Activated T-cell treated with anti-CD3 and anti-CD28 coated beads for 24 hours (primary cell): ENCODE data around the gene JARID2.
"Not testable (repeated sequence)": the region's sequence is repeated elsewhere in the genome, so short reads cannot be mapped to it uniquely, and the experiment has no call there.

Experiments used
- DNase-seq: peaks from one replicate; pipeline ENCODE4 v3.0.0-alpha.2; 2020; ENCODE audit warnings: low read depth

Gene JARID2

GRCh38 chr6:15400572-15401004 is 154.7 kb downstream of the JARID2 start:
- DNase-seq = no peak

DNA sequence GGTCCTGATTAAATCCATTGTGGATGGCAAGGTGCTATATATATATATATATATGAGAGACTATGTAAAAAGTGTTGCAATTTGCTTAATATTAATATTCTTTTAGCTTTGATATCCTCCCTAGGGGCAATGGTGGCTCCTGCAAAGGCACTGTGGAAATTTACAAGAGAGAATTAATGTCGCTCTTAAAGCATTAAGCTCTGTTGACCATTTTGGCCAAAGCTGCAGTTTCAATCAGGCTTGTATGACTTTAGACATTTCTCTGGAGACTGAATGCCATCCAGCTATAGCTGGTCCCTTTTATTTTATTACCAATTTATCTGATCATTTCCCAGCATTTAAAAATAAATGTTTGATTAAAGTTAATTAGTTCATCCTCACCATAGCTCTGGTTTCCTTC is 155.3 kb downstream of the JARID2 start:
- no peak for DNase-seq

DNA sequence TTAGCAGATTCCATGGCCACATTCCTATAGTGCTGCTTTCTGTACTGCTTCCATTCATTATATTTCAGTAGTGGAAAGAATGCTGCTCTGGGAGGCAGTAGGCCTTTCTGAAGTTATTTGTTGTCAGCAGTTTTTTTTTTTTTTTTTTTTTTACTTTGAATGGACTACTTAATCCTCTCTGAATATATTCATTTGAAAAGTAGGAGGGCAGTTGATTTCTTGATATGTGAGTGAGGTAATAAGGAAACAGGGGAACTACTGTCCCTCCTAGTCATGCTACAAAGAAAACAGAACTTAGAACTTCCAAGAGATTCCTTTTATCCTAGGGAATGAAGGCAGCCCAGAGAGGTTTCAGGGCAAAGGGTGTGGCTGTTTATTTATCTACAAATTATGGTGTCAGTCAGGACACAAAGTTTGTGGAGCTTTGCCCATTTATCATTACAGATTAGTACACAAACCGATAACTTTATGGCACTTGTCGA is 155.9 kb downstream of the JARID2 start:
- DNase-seq = no peak

DNA sequence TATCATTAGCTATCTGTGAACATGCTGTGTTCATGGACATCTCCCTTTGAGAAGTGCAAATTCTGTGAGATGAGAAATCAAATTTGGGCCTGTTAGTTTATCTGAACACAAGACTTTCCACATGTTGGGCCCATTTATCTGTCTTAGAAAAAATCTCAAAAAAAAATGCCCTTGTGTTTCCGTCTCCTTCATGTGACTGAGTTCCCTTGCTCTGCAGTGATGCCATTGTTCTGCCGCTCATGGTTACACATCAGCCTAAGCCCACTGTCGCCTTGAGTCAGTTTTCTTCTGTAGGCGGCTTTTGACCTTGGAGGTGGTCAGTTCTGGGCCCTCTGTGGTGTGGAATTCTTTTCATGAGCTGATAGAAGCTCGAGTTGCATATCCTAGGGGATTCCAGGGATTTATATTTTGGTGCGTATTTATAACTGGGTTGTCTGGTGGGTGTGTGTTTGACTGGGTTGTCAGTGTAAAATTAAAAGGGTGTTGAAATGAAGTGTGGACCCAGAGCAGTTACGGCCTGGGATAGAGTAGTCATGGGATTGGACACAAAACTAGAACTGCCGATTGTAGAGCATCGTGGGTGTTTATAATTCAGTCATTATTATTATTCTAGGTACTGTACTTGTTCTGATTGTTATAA is 156.7 kb downstream of the JARID2 start:
- no peak for DNase-seq

DNA sequence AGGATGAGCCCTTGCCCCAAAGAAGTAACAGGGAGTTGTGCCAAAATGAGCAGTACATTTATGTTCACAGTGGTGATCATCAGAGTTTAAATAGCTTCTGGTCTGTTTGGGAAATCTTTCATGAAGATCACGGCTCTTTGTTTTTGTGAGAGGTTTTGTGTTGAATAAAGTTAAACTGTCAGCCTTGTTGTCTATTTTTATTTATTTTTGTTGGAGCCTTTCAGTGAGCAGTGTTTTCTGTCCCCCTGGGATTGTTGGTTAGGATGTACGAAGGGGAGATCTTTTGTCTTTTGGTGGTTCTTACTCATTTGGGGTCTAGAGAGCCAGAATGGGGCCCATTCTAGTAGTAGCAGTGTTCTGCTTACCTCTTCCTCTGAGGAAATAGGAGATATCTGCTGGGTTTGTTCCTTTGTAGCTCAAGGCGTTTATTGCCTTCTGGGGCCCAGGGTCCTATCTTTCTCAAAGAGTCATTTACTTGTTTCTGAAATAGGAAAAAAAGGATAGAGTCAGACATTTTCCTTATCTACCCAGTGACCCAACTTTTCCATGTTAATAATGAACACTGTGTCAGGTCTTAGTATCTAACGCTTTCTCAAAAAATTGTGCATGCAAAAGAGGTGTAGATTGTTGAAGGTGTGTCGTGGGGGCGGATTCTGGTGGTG is 157.4 kb downstream of the JARID2 start:
- DNase-seq = no peak

- DNase-seq = no peak
Observed at GRCh38 chr6:15404685-15404980, 158.8 kb downstream of the JARID2 start.

DNA sequence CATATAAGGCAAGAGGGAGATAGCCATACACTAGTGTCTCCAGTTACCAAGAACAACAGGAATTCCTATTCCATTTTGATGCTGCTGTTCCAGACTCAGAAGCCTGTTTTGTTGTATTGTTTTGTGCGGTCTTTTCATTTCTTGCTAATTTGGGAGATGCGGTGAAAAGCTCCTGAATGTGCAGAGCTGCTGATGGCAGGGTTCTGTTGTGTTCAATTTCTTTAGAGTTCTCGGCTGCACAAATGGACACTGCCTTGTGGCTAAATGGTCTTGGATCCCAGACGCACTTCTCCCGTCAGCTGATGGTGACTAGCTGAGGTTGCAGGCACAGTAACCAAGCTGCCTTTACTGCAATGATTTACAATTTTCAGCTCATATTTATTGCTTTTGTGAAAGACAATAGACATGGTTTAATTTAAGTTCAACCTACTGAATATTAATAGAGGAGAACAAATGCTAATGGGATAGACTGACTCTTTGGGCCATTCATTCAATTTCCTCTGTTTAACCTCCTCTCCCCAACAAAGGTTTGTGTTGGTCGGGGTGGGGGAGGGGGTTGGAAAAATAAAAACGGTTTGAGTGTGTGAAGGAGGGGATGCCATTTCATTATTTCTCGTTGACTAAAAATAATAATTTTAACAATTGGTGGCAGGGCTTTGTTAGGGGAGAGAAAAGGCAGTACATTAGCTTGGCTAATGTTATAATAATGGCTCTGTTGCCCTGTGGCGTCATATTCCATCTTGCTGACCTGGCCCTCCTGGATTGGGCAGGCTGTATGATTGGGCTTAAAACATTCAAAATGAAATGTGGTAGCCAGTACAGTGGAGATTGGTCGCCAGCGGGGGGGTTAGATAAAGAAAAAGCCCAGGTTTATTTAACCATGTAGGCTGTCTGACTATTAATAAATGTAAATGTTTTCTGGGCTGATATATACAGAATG is 159.5 kb downstream of the JARID2 start:
- DNase-seq = no peak

DNA sequence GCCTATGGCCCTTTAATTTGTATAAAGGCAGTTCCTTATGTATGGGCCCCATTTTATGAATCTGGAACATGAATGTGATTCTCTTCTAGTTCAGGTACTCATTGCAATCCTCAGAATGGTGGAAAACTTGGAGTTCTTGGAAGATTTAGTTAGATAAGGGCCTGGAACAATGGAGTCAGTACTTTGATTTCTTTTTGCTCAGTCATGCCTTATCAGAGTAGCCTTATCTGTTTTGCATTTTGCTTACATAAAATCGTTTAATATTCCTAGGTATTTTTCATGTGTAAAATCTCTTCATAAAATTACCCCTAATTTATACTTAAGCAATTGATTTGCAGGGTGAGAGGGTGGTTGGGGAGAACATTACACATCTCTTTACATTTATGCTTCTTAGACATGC is 160.6 kb downstream of the JARID2 start:
- DNase-seq = no peak

GRCh38 chr6:15408008-15408407 is 162.1 kb downstream of the JARID2 start:
- no peak for DNase-seq

GRCh38 chr6:15408758-15409157 is 162.9 kb downstream of the JARID2 start:
- no peak for DNase-seq

- no peak for DNase-seq
Observed at GRCh38 chr6:15409301-15410125, 163.6 kb downstream of the JARID2 start.

GRCh38 chr6:15410126-15410391 is 164.2 kb downstream of the JARID2 start:
- DNase-seq = no peak

DNA sequence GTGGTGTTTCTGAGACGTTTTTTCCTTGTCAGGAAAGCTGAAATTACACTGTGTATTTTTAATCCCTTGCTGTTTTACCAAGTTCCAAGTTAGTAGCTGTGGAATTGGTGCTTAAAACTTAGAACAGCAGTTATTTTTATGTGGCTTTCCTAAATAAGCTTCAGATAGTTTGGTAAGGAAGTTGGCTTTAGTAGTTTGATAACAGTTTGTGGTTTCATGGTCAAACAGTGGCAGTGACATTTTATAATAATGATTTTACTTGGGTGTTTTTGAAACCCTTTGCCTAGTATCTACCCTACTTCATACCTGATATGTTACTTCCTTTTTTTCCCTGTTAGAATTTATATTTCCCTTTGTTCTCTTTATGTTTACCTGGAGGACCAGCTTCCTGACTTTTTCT is 164.9 kb downstream of the JARID2 start:
- no peak for DNase-seq

DNA sequence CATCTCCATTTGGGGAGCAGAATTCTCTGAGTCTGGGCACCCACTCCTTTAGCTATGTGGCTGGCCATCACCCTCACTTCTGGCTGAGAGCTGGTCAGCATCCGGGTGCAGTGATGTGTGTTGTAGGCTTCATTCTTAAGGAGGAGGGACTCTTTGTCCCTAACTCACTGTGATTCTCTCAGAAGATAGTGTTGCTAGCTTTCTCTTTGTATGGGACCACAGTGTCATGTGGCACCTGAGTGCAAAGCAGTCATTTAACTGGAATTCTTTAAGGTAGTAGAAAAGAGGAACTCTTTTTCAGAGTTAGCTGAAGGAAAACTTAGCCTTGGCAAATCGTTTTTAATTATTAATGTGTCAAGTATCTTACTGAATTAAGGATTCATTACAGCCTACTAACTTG is 165.9 kb downstream of the JARID2 start:
- no peak for DNase-seq

GRCh38 chr6:15412767-15413166 is 166.9 kb downstream of the JARID2 start:
- no peak for DNase-seq

DNA sequence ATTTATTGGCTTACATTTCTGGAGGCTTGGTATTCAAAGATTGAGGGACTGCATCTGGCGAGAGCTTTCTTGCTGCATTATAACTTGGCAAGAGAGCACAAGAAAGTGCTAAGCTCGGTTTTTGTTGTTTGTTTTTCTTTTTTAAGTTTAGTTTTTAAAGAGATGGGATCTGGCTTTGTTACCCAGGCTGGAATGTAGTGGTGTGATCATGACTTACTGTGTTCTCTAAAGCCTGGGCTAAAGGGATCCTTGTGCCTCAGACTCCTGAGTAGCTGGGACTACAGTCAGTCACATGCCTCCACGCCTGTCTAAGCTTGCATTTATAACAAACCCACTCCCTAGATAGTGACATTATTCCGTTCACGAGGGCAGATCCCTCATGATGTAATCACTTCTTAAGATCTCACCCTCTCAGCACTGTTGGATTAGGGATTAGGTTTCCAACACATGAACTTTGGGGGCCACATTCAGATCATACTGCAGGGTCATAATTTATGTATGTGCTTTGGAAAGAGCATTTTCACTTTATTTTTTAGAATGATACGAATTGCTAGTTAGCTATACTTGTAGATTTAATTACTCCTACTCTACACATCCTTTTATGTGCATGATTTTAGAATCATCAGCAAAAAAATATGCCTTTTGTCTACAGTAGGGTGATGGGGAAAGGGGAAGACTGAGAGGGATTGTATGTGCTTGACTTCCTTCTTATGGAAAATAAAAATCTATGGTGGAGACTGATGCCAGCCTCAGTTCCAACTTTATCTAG is 167.8 kb downstream of the JARID2 start:
- DNase-seq = no peak

DNA sequence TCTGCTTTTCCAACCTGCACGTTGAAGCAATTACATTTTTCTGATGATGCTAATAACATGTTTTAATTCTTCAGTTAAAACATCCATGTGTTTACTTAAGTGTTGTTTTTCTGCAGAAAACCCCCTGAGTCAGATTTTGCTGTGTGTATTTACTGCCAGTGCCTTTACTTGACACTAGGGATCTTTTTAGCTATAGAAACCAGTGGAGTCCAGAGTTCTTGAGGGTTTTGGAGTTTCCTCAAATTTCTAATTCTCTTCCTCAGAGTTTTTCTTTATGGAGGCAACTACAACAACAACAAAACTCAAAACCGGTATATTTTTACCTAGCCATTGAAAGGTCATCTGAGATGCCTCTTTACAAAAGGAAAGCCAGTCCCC is 168.4 kb downstream of the JARID2 start:
- no peak for DNase-seq

- DNase-seq = not testable (repeated sequence)
Observed at GRCh38 chr6:15415622-15416021, 169.8 kb downstream of the JARID2 start.

GRCh38 chr6:15416932-15417509 is 171.2 kb downstream of the JARID2 start:
- no peak for DNase-seq

GRCh38 chr6:15417811-15418210 is 171.9 kb downstream of the JARID2 start:
- peak; percentile 51 for DNase-seq

GRCh38 chr6:15419493-15419892 is 173.6 kb downstream of the JARID2 start:
- no peak for DNase-seq
